Breast epithelium (tissue), 3 donors: Measurements from ENCODE around the gene DNAH7.

ENCODE experiments used
- CTCF ChIP-seq, 3 donors: fragments of 450-650 bp; IDR thresholded peaks; one replicate each; pipeline ENCODE4 v1.5.1; 2016 to 2017; ENCODE audit warnings: antibody characterized with exemption in 3 of 3, mild to moderate bottlenecking in 3 of 3, moderate library complexity in 3 of 3
- POLR2A ChIP-seq: fragments of 450-650 bp; IDR thresholded peaks from one replicate; pipeline ENCODE4 v1.6.1; 2016; ENCODE audit warnings: antibody characterized with exemption, mild to moderate bottlenecking, moderate library complexity

DNA sequence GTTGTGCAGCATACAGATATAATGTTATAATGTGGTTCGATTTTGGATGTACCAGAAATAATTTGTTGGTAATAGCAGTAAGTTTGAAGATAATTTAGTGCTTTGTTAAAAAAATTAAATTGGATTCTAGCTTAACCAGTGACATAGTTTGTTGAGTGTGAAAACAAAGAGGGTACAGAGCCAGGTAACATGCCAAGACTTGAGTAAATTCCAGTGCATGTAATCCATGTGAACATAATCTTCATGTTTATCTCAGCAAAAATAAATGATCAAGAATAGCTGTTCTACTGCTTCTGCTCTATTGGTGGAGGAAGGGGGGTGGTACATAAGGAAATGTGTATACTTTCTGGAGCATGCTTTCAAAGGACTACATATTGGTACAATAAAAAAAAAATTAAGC lies 165.8 kb downstream of the DNAH7 start:
- TF ChIP-seq CTCF (IDR thresholded peaks at IDR 0.05) (no peak), POLR2A (no peak)
